CD4-positive, alpha-beta T cell treated with Interleukin-12 subunit alpha and Interleukin-12 subunit beta, for 1 hour (primary cell): ENCODE data around the gene SNAP91.
"Not testable (repeated sequence)": the region's sequence is repeated elsewhere in the genome, so short reads cannot be mapped to it uniquely, and the experiment has no call there.

ENCODE experiments used
- DNase-seq: peaks from one replicate; pipeline ENCODE4 v3.0.0-alpha.2; 2020

The SNAP91 gene

DNA sequence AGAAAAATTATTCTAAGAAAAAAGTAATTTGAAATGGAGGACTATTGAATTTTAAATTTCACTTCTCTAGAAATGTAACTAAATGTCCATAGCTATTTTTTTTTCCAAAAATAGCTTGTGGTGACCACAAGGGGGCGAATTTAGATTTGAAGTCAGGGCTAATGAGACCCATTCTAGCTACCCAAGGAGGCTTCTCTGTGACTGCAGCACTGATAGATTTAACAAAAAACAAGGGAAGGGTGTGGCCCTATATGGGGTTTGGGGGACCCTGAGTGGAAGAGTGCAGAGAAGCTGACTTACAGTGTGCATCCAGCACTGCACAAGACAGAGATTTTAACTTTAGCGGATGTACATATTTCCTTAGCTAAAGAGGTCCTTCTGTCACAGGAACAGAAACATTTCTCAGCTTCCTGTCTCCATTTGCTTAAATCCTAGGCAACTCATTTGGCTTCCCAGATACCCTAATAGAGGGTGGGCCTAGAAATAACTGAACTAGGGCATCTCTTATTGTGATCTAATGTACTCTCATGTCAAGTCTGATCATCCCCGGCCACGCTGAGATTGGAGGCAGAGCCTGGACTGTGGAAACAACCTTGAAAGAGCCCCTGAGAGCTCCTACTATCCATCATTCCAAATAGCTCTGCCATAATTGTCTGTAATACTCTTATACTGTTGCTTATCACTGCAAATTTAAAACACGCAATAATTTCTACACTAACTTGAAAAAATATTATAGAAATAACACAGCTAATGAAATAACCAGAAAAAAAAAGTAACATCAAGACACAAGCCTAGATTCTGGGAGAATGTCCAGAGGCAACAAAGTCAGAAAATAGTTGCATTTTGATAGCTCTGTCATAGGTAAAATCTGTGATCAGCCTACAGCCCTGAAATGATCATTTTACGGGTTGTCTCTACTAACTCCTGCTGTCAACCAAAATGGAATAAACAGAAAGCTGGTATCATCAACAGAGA, 93.6 kb downstream of the SNAP91 start:
- DNase-seq: no peak

DNA sequence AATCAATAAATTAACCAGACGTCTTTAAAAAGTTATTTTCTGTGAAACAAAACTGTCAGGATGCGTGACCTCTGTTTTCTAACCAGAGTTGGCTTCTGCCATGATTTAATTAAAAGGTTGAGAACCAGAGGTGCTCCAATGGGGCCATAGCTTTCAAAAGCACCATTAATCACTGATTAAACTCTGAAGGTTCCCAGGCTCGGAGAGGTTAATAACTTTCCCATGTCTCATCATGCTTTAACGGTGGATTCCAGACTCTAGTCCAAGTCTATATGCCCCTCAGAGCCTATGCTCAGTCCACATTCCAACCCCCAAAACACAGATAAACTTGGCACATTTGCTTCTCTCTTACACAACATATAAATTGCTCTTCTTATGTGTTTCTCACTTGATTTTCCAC, 95.5 kb downstream of the SNAP91 start:
- DNase-seq: no peak

DNA sequence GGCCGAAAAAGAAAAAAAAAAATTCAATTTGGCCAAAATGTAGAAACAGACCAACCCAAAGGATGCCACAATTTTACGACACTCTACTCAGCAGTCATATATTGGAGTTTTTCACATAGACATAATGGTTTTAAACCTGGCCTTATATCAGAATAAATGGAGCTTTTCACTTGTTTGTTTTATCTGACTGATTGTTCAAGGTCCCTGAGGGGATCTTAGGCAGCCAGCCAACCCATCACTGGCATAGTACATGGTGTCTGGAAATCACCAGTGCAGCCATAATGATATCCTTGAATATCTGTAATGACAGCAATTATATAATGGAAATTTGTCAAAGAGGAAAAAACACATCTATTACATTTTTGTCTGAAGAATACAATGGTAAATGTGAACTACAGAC, 99.7 kb downstream of the SNAP91 start:
- DNase-seq: no peak

- DNase-seq: no peak
These were observed 103.4 kb downstream of the SNAP91 start for GRCh38 chr6:83605517-83605916.

GRCh38 chr6:83603551-83603950, 105.3 kb downstream of the SNAP91 start:
- no peak for DNase-seq

- no peak for DNase-seq
These were observed 107.8 kb downstream of the SNAP91 start for GRCh38 chr6:83601119-83601518.

DNA sequence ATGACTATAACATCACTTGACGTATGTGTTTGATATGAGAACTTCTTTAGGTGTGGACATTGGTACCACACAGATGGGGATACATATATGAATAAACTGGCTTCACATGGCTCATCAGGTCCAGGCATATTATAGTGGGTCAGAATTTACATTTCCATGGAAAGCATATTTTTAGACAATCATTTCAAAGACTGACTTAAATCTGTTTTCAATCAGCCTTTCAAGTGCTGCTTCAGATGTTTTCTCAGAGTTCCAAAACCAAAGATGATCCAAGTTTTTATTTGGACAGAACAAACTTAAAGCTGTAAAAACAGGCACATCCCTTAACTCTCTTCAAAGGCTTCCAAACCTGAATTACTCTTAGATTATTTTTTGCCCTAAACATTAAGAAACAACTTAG, 108.4 kb downstream of the SNAP91 start:
- no peak for DNase-seq

DNA sequence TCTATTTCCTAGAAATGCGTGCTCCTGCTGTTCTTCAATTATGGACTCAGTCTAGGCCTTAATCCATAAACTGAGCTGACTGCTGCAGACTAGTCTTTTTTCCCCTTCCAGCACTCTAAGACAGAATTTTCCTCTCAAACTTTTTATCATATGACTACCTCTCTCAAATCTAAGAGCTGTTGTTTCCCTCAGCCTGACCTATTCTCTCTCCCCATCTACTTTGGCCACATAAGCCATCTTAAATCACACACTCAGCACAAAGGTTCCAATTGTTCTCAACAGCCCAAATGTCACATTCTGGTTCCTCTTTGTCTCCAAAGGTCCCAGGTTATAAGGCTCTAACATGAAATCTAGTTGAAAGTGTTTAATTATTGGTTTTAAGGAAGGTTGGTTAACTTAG, 111.4 kb downstream of the SNAP91 start:
- no peak for DNase-seq

DNA sequence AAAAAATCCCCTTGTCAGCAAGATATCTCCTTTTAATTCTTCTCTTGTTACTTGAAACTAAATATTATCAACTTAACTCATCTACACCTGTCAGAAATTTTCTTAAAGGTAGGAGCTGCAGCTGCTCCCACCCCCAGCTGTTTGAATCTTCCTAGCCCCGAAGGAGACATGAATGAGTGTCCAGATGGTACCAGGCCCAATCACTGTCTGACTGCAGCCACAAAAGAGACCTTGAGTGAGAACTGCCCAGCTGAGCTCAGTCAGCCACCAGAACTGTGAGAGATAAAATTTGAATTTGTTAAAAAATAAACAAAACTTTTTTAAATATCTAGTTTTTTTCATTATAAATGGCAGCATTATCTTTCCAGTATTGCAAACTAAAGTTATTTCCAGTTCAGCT, 111.8 kb downstream of the SNAP91 start:
- DNase-seq: no peak

- DNase-seq: no peak
These were observed 114.0 kb downstream of the SNAP91 start for GRCh38 chr6:83594941-83595340.

DNA sequence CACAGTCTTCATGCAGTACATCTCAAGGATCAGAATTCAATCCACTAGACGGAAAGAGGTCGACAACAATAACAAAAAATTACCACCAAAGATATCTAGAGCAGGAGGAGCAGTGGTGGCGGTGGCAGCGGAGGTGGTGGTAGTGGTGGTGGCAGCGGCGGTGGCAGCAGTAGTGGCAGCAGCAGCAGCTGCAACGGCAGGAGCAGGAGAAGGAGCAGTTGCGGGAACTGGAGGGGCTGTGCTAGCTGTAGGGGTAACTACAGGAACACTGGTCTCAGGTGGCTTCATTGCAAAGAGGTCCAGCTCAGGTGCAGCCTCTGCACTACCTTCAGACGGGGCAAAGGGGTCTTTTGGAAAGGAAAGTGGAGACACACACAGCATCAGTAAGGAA, 115.5 kb downstream of the SNAP91 start:
- no peak for DNase-seq

GRCh38 chr6:83592770-83593394, 116.0 kb downstream of the SNAP91 start:
- no peak for DNase-seq

GRCh38 chr6:83590416-83590815, 118.5 kb downstream of the SNAP91 start:
- DNase-seq: no peak

- no peak for DNase-seq
These were observed 119.8 kb downstream of the SNAP91 start for GRCh38 chr6:83589076-83589475.

DNA sequence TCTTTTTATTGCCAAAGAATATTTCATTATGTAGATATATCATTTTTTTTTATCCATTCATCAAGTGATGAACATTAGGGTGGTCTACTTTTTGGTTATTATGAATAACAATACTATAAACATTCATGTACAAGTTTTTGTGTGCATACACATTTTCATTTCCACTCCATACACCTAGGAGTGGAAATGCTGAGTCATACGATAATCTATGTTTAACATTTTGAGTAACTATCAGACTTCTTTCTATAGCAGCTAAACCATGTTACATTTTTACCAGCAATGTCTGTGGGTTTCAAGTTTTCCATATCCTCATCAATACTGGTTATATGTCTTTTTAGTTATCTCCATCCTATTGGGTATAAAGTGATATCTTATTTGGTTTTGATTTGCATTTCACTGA, 130.8 kb downstream of the SNAP91 start:
- DNase-seq: no peak

- no peak for DNase-seq
These were observed 134.1 kb downstream of the SNAP91 start for GRCh38 chr6:83574783-83575182.

DNA sequence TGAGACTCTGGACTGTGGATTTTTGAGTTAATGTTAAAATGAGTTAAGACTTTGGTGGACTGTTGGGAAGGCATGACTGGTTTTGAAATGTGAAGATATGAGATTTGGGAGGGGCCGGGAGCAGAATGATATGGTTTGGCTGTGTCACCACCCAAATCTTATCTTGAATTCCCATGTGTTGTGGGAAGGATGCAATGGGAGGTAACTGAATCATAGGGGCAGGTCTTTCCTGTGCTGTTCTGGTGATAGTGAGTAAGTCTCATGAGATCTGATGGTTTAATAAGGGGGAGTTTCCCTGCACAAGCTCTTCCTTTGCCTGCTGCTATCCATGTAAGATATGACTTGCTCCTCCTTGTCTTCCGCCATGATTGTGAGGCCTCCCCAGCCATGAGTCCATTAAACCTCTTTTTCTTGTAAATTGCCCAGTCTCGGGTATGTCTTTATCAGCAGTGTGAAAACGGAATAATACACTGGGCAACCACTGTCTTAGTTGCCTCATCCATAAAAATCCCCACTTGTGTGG, 137.2 kb downstream of the SNAP91 start:
- DNase-seq: not testable (repeated sequence)

GRCh38 chr6:83558975-83559374, 149.9 kb downstream of the SNAP91 start:
- DNase-seq: no peak

- no peak for DNase-seq
These were observed 152.0 kb downstream of the SNAP91 start for GRCh38 chr6:83556871-83557270.

DNA sequence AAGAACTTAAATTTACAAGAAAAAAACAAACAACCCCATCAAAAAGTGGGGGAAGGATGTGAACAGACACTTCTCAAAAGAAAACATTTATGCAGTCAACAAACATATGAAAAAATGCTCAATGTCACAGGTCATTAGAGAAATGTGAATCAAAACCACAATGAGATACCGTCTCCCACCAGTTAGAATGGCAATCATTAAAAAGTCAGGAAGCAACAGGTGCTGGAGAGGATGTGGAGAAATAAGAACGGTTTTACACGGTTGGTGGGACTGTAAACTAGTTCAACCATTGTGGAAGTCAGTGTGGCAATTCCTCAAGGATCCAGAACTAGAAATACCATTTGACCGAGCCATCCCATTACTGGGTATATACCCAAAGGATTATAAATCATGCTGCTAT, 157.2 kb downstream of the SNAP91 start:
- not testable (repeated sequence) for DNase-seq

DNA sequence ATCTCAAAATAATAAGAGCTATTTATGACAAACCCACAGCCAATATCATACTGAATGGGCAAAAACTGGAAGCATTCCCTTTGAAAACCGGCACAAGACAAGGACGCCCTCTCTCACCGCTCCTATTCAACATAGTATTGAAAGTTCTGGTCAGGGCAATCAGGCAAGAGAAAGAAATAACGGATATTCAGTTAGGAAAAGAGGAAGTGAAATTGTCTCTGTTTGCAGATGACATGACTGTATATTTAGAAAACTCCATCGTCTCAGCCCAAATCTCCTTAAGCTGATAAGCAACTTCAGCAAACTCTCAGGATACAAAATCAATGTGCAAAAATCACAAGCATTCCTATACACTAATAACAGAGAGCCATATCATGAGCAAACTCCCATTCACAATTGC, 158.4 kb downstream of the SNAP91 start:
- not testable (repeated sequence) for DNase-seq

GRCh38 chr6:83546636-83547035, 162.3 kb downstream of the SNAP91 start:
- DNase-seq: peak; percentile 11

- DNase-seq: no peak
These were observed 169.2 kb downstream of the SNAP91 start for GRCh38 chr6:83539678-83540077.
